Activated CD4-positive, alpha-beta memory T cell treated with anti-CD3 and anti-CD28 coated beads, Interleukin-2, amount 10 ng/mL, durations not matched to agents 7 days and 5 days (primary cell): ENCODE data around the gene CSTB. TPM values are rescaled to one million over a fixed set of nuclear protein-coding genes. Genes with fewer than 3 reads are reported as not detected.

ENCODE experiments used
- CTCF ChIA-PET: fragments of 350-600 bp; sonication (Branson Sonifier 250); formaldehyde crosslinking; loops from one replicate; lab custom pipeline; 2021; ENCODE audit warnings: antibody characterized with exemption, inconsistent platforms; lab: Charles Lee
- POLR2A ChIA-PET: fragments of 350-600 bp; sonication (Branson Sonifier 250); formaldehyde crosslinking; loops from one replicate; lab custom pipeline; 2021; ENCODE audit warnings: antibody characterized with exemption; lab: Charles Lee
- DNase-seq: peaks from one replicate; pipeline ENCODE4 v3.0.0-alpha.2; 2020
- H3K27ac Mint-ChIP-seq: one replicate; pipeline ENCODE4 v1.8.0; 2021; ENCODE audit warnings: mild to moderate bottlenecking, mixed read lengths
- H3K27me3 Mint-ChIP-seq: one replicate; pipeline ENCODE4 v1.8.0; 2021; ENCODE audit warnings: mixed read lengths
- H3K36me3 Mint-ChIP-seq: one replicate; pipeline ENCODE4 v1.8.0; 2021; ENCODE audit warnings: low read depth, mixed read lengths
- H3K4me1 Mint-ChIP-seq: one replicate; pipeline ENCODE4 v1.8.0; 2021; ENCODE audit warnings: mixed read lengths
- H3K4me3 Mint-ChIP-seq: one replicate; pipeline ENCODE4 v1.8.0; 2021; ENCODE audit warnings: mild to moderate bottlenecking, mixed read lengths
- H3K9me3 Mint-ChIP-seq: one replicate; pipeline ENCODE4 v1.8.0; 2021; ENCODE audit warnings: mixed read lengths
- total RNA-seq, 2 experiments: library from RNA; stranded (reverse); gene quantifications; one replicate each; pipeline ENCODE4 v1.2.3, GENCODE V29; 2021

Gene CSTB
- total RNA-seq, 2 experiments from 2014 or later: 54.3 to 55.6 TPM

GRCh38 chr21:43779660-43780059 is 3.6 kb upstream of the CSTB start:
- POLR2A ChIA-PET: interaction anchor here (1.3 to 3.1 kb wide), 2 partner anchors 10 to 233 kb away, joined by 4 to 24 read pairs; partner anchors contain the start of genes RRP1 and TRAPPC10
- Mint-ChIP-seq H3K27me3 (no peaks in the 10 kb centered on the region), H3K9me3 (no peaks in the 10 kb centered on the region), H3K36me3 (peaks cover 8% of the 10 kb centered on the region), H3K27ac (peak overlapping the region; percentile 44), H3K4me3 (peak overlapping the region; percentile 24), H3K4me1 (peaks cover 60% of the 10 kb centered on the region)
- DNase-seq: no peak
- CTCF ChIA-PET: interaction anchor here (1.2 kb wide), 1 partner anchor 10 kb away, joined by 9 read pairs; the partner anchor contains the start of gene RRP1

- Mint-ChIP-seq H3K4me3 (peak overlapping the region; percentile 69), H3K27ac (peak overlapping the region; percentile 91), H3K9me3 (no peaks in the 10 kb centered on the region), H3K4me1 (peaks cover 67% of the 10 kb centered on the region), H3K27me3 (no peaks in the 10 kb centered on the region), H3K36me3 (peaks cover 16% of the 10 kb centered on the region)
- ChIA-PET CTCF (no interaction called here), POLR2A (interaction anchor here (0.6 to 3.1 kb wide), 2 partner anchors 11 to 1236 kb away, joined by 3 to 24 read pairs; partner anchors contain the start of gene RRP1)
- peak; percentile 48 for DNase-seq
Measured at GRCh38 chr21:43778469-43779335, 2.6 kb upstream of the CSTB start.

- Mint-ChIP-seq H3K36me3 (peaks cover 23% of the 10 kb centered on the region), H3K4me1 (peaks cover 64% of the 10 kb centered on the region), H3K9me3 (no peaks in the 10 kb centered on the region), H3K4me3 (peak overlapping the region; percentile 69), H3K27me3 (no peaks in the 10 kb centered on the region), H3K27ac (peak overlapping the region; percentile 91)
- DNase-seq: no peak
- POLR2A ChIA-PET: interaction anchor here (3.1 kb wide), 1 partner anchor 11 kb away, joined by 24 read pairs; the partner anchor contains the start of gene RRP1
- CTCF ChIA-PET: no interaction called here
Measured at GRCh38 chr21:43777953-43778352, 1.8 kb upstream of the CSTB start.

- Mint-ChIP-seq H3K27me3 (no peaks in the 10 kb centered on the region), H3K27ac (peak overlapping the region; percentile 79), H3K36me3 (peaks cover 34% of the 10 kb centered on the region), H3K4me3 (peak overlapping the region; percentile 92), H3K4me1 (peaks cover 55% of the 10 kb centered on the region), H3K9me3 (no peaks in the 10 kb centered on the region)
- ChIA-PET POLR2A (no interaction called here), CTCF (no interaction called here)
- DNase-seq: no peak
Measured at GRCh38 chr21:43775190-43775589, 918 bp downstream of the CSTB start.

- POLR2A ChIA-PET: interaction anchor here (1.7 kb wide), 1 partner anchor 16 kb away, joined by 4 read pairs; the partner anchor contains the start of gene RRP1
- peak overlapping the region; percentile 92 for H3K4me3 Mint-ChIP-seq
- CTCF ChIA-PET: no interaction called here
- H3K4me1 Mint-ChIP-seq: peaks cover 48% of the 10 kb centered on the region
- peaks cover 34% of the 10 kb centered on the region for H3K36me3 Mint-ChIP-seq
- DNase-seq: no peak
- H3K27me3 Mint-ChIP-seq: no peaks in the 10 kb centered on the region
- H3K9me3 Mint-ChIP-seq: no peaks in the 10 kb centered on the region
- H3K27ac Mint-ChIP-seq: no peak overlapping the region
Measured at GRCh38 chr21:43774163-43774562, 1.9 kb downstream of the CSTB start.

GRCh38 chr21:43772425-43772821 is 3.7 kb downstream of the CSTB start:
- POLR2A ChIA-PET: interaction anchor here (1.2 kb wide), 2 partner anchors 8 to 13 kb away, joined by 3 read pairs; no protein-coding TSS in a partner anchor
- H3K9me3 Mint-ChIP-seq: no peaks in the 10 kb centered on the region
- CTCF ChIA-PET: no interaction called here
- peaks cover 34% of the 10 kb centered on the region for H3K36me3 Mint-ChIP-seq
- DNase-seq: no peak
- no peaks in the 10 kb centered on the region for H3K27me3 Mint-ChIP-seq
- no peak overlapping the region for H3K27ac Mint-ChIP-seq
- peaks cover 32% of the 10 kb centered on the region for H3K4me1 Mint-ChIP-seq
- no peak overlapping the region for H3K4me3 Mint-ChIP-seq

GRCh38 chr21:43771698-43772424 is 4.2 kb downstream of the CSTB start:
- H3K4me3 Mint-ChIP-seq: no peak overlapping the region
- H3K4me1 Mint-ChIP-seq: peaks cover 32% of the 10 kb centered on the region
- no peaks in the 10 kb centered on the region for H3K27me3 Mint-ChIP-seq
- DNase-seq: no peak
- CTCF ChIA-PET: no interaction called here
- POLR2A ChIA-PET: interaction anchor here (0.8 to 1.2 kb wide), 3 partner anchors 9 to 18 kb away, joined by 3 read pairs; no protein-coding TSS in a partner anchor
- no peak overlapping the region for H3K27ac Mint-ChIP-seq
- peaks cover 34% of the 10 kb centered on the region for H3K36me3 Mint-ChIP-seq
- no peaks in the 10 kb centered on the region for H3K9me3 Mint-ChIP-seq

GRCh38 chr21:43771199-43771675 is 4.9 kb downstream of the CSTB start:
- no peak overlapping the region for H3K4me3 Mint-ChIP-seq
- DNase-seq: no peak
- ChIA-PET POLR2A (interaction anchor here (0.8 to 1.2 kb wide), 2 partner anchors 9 to 19 kb away, joined by 3 read pairs; no protein-coding TSS in a partner anchor), CTCF (no interaction called here)
- H3K9me3 Mint-ChIP-seq: no peaks in the 10 kb centered on the region
- H3K36me3 Mint-ChIP-seq: peaks cover 34% of the 10 kb centered on the region
- peaks cover 32% of the 10 kb centered on the region for H3K4me1 Mint-ChIP-seq
- no peaks in the 10 kb centered on the region for H3K27me3 Mint-ChIP-seq
- H3K27ac Mint-ChIP-seq: no peak overlapping the region

GRCh38 chr21:43770066-43770655 is 5.9 kb downstream of the CSTB start:
- ChIA-PET CTCF (no interaction called here), POLR2A (interaction anchor here (0.7 kb wide), 1 partner anchor 1086 kb away, joined by 3 read pairs; no protein-coding TSS in a partner anchor)

GRCh38 chr21:43769325-43769958 is 6.7 kb downstream of the CSTB start:
- CTCF ChIA-PET: no interaction called here
- H3K27ac Mint-ChIP-seq: no peak overlapping the region
- POLR2A ChIA-PET: no interaction called here
- H3K4me1 Mint-ChIP-seq: peaks cover 19% of the 10 kb centered on the region
- H3K4me3 Mint-ChIP-seq: no peak overlapping the region
- H3K27me3 Mint-ChIP-seq: no peaks in the 10 kb centered on the region
- peaks cover 24% of the 10 kb centered on the region for H3K36me3 Mint-ChIP-seq
- no peak for DNase-seq
- H3K9me3 Mint-ChIP-seq: no peaks in the 10 kb centered on the region

More at GRCh38 chr21:43770066-43770655, 5.9 kb downstream of the CSTB start:
- DNase-seq: no peak
- Mint-ChIP-seq H3K27ac (no peak overlapping the region), H3K4me1 (peaks cover 26% of the 10 kb centered on the region), H3K9me3 (no peaks in the 10 kb centered on the region), H3K36me3 (peaks cover 29% of the 10 kb centered on the region), H3K27me3 (no peaks in the 10 kb centered on the region), H3K4me3 (no peak overlapping the region)

- Mint-ChIP-seq H3K4me1 (peaks cover 12% of the 10 kb centered on the region), H3K27ac (no peak overlapping the region)
- CTCF ChIA-PET: no interaction called here
Measured at GRCh38 chr21:43768868-43769167, 7.3 kb downstream of the CSTB start.

More at GRCh38 chr21:43768868-43769167, 7.3 kb downstream of the CSTB start:
- H3K4me3 Mint-ChIP-seq: no peak overlapping the region
- peaks cover 20% of the 10 kb centered on the region for H3K36me3 Mint-ChIP-seq
- no peaks in the 10 kb centered on the region for H3K9me3 Mint-ChIP-seq
- H3K27me3 Mint-ChIP-seq: no peaks in the 10 kb centered on the region
- POLR2A ChIA-PET: no interaction called here
- DNase-seq: no peak
